Epithelial cell of esophagus (primary cell): ENCODE results near the gene ARL8A.

ENCODE experiments used
- DNase-seq: peaks from one replicate; pipeline ENCODE4 v3.0.0; 2010; ENCODE audit warnings: low read depth
- H3K4me3 ChIP-seq: 2 replicates; pipeline ENCODE4 v1.5.1; 2011; ENCODE audit warnings: mild to moderate bottlenecking, low read length, control low read depth
- TF ChIP-seq, protein P1 (sequence below): IDR thresholded peaks from 2 replicates; pipeline ENCODE4 v1.5.1; 2011; ENCODE audit warnings: low read depth, mild to moderate bottlenecking, low read length, control low read depth, inconsistent platforms; ENCODE audit not compliant: insufficient read depth; ENCODE audit errors: missing control alignments

Gene ARL8A

GRCh38 chr1:202164271-202165037 is 19.9 kb upstream of the ARL8A start:
- H3K4me3 ChIP-seq, result no peak overlapping the region
- TF ChIP-seq, protein P1, sequence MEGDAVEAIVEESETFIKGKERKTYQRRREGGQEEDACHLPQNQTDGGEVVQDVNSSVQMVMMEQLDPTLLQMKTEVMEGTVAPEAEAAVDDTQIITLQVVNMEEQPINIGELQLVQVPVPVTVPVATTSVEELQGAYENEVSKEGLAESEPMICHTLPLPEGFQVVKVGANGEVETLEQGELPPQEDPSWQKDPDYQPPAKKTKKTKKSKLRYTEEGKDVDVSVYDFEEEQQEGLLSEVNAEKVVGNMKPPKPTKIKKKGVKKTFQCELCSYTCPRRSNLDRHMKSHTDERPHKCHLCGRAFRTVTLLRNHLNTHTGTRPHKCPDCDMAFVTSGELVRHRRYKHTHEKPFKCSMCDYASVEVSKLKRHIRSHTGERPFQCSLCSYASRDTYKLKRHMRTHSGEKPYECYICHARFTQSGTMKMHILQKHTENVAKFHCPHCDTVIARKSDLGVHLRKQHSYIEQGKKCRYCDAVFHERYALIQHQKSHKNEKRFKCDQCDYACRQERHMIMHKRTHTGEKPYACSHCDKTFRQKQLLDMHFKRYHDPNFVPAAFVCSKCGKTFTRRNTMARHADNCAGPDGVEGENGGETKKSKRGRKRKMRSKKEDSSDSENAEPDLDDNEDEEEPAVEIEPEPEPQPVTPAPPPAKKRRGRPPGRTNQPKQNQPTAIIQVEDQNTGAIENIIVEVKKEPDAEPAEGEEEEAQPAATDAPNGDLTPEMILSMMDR, result no peak
- no peak for DNase-seq

GRCh38 chr1:202163281-202164270 is 19.0 kb upstream of the ARL8A start:
- no peak for DNase-seq
- no peak overlapping the region for H3K4me3 ChIP-seq
- TF ChIP-seq, protein P1, result no peak

- H3K4me3 ChIP-seq, result no peak overlapping the region
- DNase-seq, result no peak
- TF ChIP-seq, protein P1, result no peak
Measured at GRCh38 chr1:202162418-202163280, 18.1 kb upstream of the ARL8A start.

DNA sequence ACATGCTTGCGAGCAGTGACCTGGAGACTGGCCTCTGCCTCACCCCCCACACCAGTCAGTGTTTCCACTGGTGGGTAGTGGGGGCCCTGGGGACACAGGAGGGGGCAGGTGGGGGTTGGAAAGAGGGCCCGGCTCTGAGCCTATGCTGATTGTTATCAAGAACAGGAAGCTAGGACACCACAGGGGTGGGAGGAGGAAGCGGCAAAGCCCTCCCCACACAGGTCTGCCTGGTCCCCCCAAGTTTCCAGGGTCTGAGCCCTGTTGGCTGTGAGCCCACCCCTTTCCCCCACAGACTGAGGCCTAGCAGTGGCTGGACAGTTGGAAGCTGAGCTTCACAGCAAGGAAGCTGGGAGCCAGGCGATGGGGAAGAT is 17.5 kb upstream of the ARL8A start:
- no peak overlapping the region for H3K4me3 ChIP-seq
- TF ChIP-seq, protein P1, result no peak
- DNase-seq, result no peak

DNA sequence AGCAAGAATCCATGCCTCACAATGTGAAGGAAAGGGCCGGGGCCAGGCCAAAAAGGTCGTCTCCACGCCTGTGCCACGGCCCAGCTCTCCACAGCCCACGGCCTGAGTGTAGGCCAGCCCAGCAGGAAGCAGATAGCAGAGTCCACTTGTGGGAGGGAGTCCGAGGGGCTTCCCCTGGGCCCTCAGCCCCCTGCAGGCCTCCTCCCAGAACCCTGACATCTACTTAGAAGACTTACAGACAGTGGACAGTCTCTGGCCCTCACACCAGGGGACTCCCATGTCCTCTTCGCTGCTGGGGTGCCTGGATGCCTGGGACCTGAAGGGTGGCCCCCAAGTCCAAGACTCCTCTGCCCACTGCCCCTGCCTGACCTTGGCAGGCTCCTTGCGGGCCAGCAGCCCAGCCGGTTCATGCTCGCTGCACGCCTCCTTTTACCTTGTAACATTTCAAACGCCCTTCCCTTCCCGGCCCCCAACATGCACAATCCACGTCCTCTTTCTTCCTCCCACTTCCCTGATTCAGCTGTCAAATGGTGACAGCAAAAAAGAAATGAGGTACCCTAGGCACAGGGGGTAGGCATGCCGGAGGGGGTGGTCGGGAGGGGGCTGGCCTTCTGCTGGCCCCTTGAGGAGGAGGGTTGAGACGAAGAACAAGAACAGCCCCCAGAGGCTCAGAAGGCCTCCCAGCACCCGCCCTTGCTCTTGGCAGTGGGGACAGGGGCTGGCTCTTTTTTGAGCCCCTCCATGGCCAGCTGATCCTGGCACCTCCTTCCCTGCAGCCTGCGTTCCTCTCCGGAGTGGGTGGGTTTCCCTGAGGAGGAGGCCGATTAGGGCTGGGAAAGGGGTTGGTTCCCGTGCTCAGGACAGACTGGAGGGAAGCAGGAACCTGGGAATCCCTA is 16.9 kb upstream of the ARL8A start:
- no peak for DNase-seq
- TF ChIP-seq, protein P1, result no peak
- H3K4me3 ChIP-seq, result no peak overlapping the region
